HFF-Myc (cell line): ENCODE data around the gene AEBP1.

Experiments
- DNase-seq: peaks from one replicate; pipeline ENCODE4 v3.0.0-alpha.2; 2011; ENCODE audit warnings: low read depth; ENCODE audit errors: extremely low read depth
- H3K4me3 ChIP-seq: replicated peaks from 2 replicates; pipeline ENCODE4 v1.5.1; 2011; ENCODE audit warnings: low read depth, mild to moderate bottlenecking, control low read depth, low read length
- CTCF ChIP-seq: IDR thresholded peaks from 2 replicates; pipeline ENCODE4 v1.5.1; 2012; ENCODE audit warnings: mild to moderate bottlenecking, low read depth, low read length, control low read depth; ENCODE audit errors: missing control alignments

The AEBP1 gene

GRCh38 chr7:44067064-44067951, 36.8 kb upstream of the AEBP1 start:
- DNase-seq: no peak
- no peak overlapping the region for H3K4me3 ChIP-seq
- TF ChIP-seq CTCF: no peak

- TF ChIP-seq CTCF: no peak
- H3K4me3 ChIP-seq: no peak overlapping the region
- DNase-seq: no peak
These were observed 36.1 kb upstream of the AEBP1 start for GRCh38 chr7:44068054-44068453.

GRCh38 chr7:44071726-44072363, 32.3 kb upstream of the AEBP1 start:
- H3K4me3 ChIP-seq: no peak overlapping the region
- DNase-seq: no peak

GRCh38 chr7:44072364-44073231, 31.5 kb upstream of the AEBP1 start:
- no peak overlapping the region for H3K4me3 ChIP-seq
- DNase-seq: peak; percentile 83
- TF ChIP-seq CTCF: peak; percentile 93

More at GRCh38 chr7:44071726-44072363, 32.3 kb upstream of the AEBP1 start:
- no peak for TF ChIP-seq CTCF

GRCh38 chr7:44073664-44074348, 30.3 kb upstream of the AEBP1 start:
- no peak overlapping the region for H3K4me3 ChIP-seq
- no peak for TF ChIP-seq CTCF
- DNase-seq: no peak

- DNase-seq: no peak
- TF ChIP-seq CTCF: no peak
- no peak overlapping the region for H3K4me3 ChIP-seq
These were observed 29.8 kb upstream of the AEBP1 start for GRCh38 chr7:44074349-44074695.
